ENCODE results near the gene SLC51A. TPM values are rescaled to one million over a fixed set of nuclear protein-coding genes. Genes with fewer than 3 reads are reported as not detected.

The SLC51A gene
- total and polyA plus RNA-seq, 2 of the 13 experiments (the other 11 are each of a cell fraction or from before 2014, with no cell fraction given) = 4.3 to 48.8 TPM

GRCh38 chr3:196175116-196175625 is 41.2 kb upstream of the SLC51A start (continued):
- TF ChIP-seq MTF1 (CRISPR knock-in tag; IDR thresholded peaks at IDR 0.05) (no peak), JUNB (CRISPR knock-in tag; IDR thresholded peaks at IDR 0.05; ENCODE audit: borderline replicate concordance) (no peak), SP4 (CRISPR knock-in tag; IDR thresholded peaks at IDR 0.05) (no peak), DMTF1 (CRISPR knock-in tag; IDR thresholded peaks at IDR 0.05) (no peak), CENPT (CRISPR knock-in tag; IDR thresholded peaks at IDR 0.05; ENCODE audit: low read depth) (no peak), CBX2 (IDR thresholded peaks at IDR 0.05; ENCODE audit: low read depth, low read length) (no peak), CBX2 (CRISPR knock-in tag; IDR thresholded peaks at IDR 0.05; ENCODE audit: low read depth) (no peak), ZNF343 (CRISPR knock-in tag; IDR thresholded peaks at IDR 0.05) (no peak), ZNF574 (CRISPR knock-in tag; IDR thresholded peaks at IDR 0.05) (no peak), ZNF615 (CRISPR knock-in tag; IDR thresholded peaks at IDR 0.05; ENCODE audit: borderline replicate concordance) (no peak), SAP130 (CRISPR knock-in tag; IDR thresholded peaks at IDR 0.05; ENCODE audit: low read depth) (no peak), UBTF (CRISPR knock-in tag; IDR thresholded peaks at IDR 0.05) (no peak)
